Tibial nerve (tissue), 4 donors: Measurements from ENCODE around the gene FHDC1. TPM values are rescaled to one million over a fixed set of nuclear protein-coding genes. Genes with fewer than 3 reads are reported as not detected.

Source experiments
- DNase-seq, 2 donors: peaks; one replicate each; pipeline ENCODE4 v3.0.0-alpha.2; 2019; ENCODE audit warnings: low spot score in 2 of 2
- H3K27ac ChIP-seq, 4 donors: fragments of 200-600 bp; sonication (generic) in 3 of 4; one replicate each; pipeline ENCODE4 v1.5.1; 2017 to 2019; ENCODE audit warnings: mild to moderate bottlenecking in 1 of 4
- H3K27me3 ChIP-seq, 2 donors: fragments of 200-600 bp; sonication (generic) in 1 of 2; one replicate each; pipeline versions ENCODE4 v1.5.1 to v1.6.0; 2017 to 2019
- H3K36me3 ChIP-seq, 3 donors: fragments of 200-600 bp; sonication (generic); one replicate each; pipeline ENCODE4 v1.5.1; 2018 to 2019
- H3K4me1 ChIP-seq, 4 donors: fragments of 200-600 bp; sonication (generic) in 3 of 4; one replicate each; pipeline ENCODE4 v1.5.1; 2017 to 2019
- H3K4me3 ChIP-seq, 4 donors: fragments of 200-600 bp; sonication (generic) in 3 of 4; one replicate each; pipeline ENCODE4 v1.5.1; 2017 to 2019; ENCODE audit warnings: mild to moderate bottlenecking in 1 of 4, moderate library complexity in 1 of 4
- H3K9me3 ChIP-seq, 4 donors: fragments of 200-600 bp; sonication (generic) in 3 of 4; one replicate each; pipeline ENCODE4 v1.5.1; 2017 to 2019
- EP300 ChIP-seq, 2 donors: sonication (generic); formaldehyde crosslinking; IDR thresholded peaks; one replicate each; pipeline ENCODE4 v1.6.1; 2017; ENCODE audit warnings: antibody characterized with exemption in 2 of 2, mild to moderate bottlenecking in 1 of 2
- POLR2A ChIP-seq, 2 donors: fragments of 450-650 bp; IDR thresholded peaks; one replicate each; pipeline ENCODE4 v1.6.1; 2017; ENCODE audit warnings: antibody characterized with exemption in 2 of 2, mild to moderate bottlenecking in 2 of 2, moderate library complexity in 2 of 2
- whole genome bisulfite sequencing, 2 donors: methylation state at CpG; one replicate each; pipeline ENCODE4 v1.1.5; 2018; 5-methylcytosine and 5-hydroxymethylcytosine counted together
- total RNA-seq, 4 donors: library from RNA; depleted of rRNA; stranded (reverse); fragments of >200 nt; gene quantifications; one replicate each; pipeline ENCODE4 v1.1.0, GENCODE V29; 2016
- TF ChIP-seq, protein P1 (sequence below), 5 experiments: fragments of 200-600 bp in 3 of 5; fragments of 450-650 bp in 2 of 5; sonication (generic) in 3 of 5; IDR thresholded peaks; one replicate each; pipeline ENCODE4 v1.5.1; 2016 to 2019; ENCODE audit warnings: antibody characterized with exemption in 5 of 5, mild to moderate bottlenecking in 3 of 5, moderate library complexity in 2 of 5

FHDC1 gene
- total RNA-seq, 4 donors from 2014 or later = 2.2 to 7.9 (median 6.1) TPM

DNA sequence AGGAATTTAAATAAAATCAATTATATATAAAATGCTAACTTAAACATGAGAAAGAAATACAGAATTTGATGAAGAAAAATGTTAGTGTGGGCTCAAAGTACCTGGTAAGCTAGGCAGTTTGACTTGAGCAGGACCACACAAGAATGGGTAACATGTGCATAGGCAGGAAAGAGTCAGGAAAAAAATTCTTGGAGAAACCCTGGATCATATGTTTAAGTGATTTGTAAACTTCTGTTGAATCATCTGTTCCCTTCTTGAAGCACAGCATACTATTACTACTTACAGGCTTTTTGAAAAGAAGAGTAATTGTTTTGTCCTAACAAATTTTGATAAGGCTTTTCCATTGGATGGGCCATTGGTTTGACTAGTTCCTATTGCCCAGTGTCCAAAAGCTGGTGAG, 37.5 kb upstream of the FHDC1 start:
- Histone ChIP-seq H3K4me3 (no peak overlapping the region), H3K27ac (no peak overlapping the region), H3K36me3 (peaks cover 0 to 6% (median 0%) of the 10 kb centered on the region in 3 donors), H3K4me1 (no peaks in the 10 kb centered on the region), H3K27me3 (no peaks in the 10 kb centered on the region), H3K9me3 (no peaks in the 10 kb centered on the region)
- TF ChIP-seq, protein P1, sequence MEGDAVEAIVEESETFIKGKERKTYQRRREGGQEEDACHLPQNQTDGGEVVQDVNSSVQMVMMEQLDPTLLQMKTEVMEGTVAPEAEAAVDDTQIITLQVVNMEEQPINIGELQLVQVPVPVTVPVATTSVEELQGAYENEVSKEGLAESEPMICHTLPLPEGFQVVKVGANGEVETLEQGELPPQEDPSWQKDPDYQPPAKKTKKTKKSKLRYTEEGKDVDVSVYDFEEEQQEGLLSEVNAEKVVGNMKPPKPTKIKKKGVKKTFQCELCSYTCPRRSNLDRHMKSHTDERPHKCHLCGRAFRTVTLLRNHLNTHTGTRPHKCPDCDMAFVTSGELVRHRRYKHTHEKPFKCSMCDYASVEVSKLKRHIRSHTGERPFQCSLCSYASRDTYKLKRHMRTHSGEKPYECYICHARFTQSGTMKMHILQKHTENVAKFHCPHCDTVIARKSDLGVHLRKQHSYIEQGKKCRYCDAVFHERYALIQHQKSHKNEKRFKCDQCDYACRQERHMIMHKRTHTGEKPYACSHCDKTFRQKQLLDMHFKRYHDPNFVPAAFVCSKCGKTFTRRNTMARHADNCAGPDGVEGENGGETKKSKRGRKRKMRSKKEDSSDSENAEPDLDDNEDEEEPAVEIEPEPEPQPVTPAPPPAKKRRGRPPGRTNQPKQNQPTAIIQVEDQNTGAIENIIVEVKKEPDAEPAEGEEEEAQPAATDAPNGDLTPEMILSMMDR (IDR thresholded peaks at IDR 0.05) = no peak
- TF ChIP-seq POLR2A (IDR thresholded peaks at IDR 0.05) = no peak
- no peak for TF ChIP-seq EP300 (IDR thresholded peaks at IDR 0.05)
- DNase-seq = no peak

DNA sequence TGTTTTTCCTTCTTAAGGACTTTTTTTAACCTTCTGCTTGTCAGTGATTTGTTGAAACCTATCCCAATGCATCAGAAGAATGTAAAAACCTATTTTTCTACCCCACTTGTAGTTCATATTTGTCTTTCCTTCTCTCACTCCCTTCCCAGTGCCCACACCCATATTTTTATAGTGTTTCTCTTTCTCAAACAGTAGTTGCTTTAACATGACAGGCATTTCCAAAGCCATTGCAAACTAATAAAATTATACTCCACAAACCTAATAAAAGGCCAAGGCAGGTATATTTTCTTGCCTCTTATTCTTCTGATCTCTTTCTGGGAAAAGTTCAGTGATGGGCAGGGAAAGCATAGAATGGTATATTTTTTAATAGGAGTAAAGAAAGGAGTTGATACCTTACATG, 35.7 kb upstream of the FHDC1 start:
- H3K4me3 ChIP-seq = no peak overlapping the region
- H3K9me3 ChIP-seq = no peaks in the 10 kb centered on the region
- H3K27ac ChIP-seq = no peak overlapping the region
- H3K36me3 ChIP-seq = peaks cover 0 to 16% (median 0%) of the 10 kb centered on the region in 3 donors
- H3K4me1 ChIP-seq = no peaks in the 10 kb centered on the region
- DNase-seq = no peak
- TF ChIP-seq POLR2A (IDR thresholded peaks at IDR 0.05) = no peak
- TF ChIP-seq, protein P1 (IDR thresholded peaks at IDR 0.05) = no peak
- no peak for TF ChIP-seq EP300 (IDR thresholded peaks at IDR 0.05)
- H3K27me3 ChIP-seq = no peaks in the 10 kb centered on the region

DNA sequence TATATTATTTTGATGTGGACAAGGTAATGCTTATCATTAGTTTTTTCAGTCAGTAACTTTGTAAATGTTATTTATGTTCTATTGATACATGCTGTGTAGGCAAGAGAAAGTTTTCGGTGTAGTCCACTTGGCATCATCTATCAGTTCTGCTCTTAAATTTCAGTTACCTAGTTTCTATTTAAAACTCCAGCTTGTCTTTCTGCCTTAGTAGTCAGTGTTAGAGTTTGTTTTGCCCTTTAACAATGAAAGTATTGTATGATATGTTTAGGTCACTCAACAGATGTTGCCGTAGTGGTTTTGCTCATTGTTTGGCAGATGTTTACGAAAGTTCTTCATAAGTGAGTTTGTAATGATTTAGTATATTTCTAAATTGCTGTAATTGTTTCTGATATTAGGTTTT, 34.9 kb upstream of the FHDC1 start:
- Histone ChIP-seq H3K27me3 (no peaks in the 10 kb centered on the region), H3K9me3 (no peaks in the 10 kb centered on the region), H3K27ac (no peak overlapping the region), H3K36me3 (peaks cover 0 to 16% (median 0%) of the 10 kb centered on the region in 3 donors), H3K4me3 (no peak overlapping the region), H3K4me1 (no peaks in the 10 kb centered on the region)
- TF ChIP-seq, protein P1 (IDR thresholded peaks at IDR 0.05) = no peak
- TF ChIP-seq POLR2A (IDR thresholded peaks at IDR 0.05) (no peak), EP300 (IDR thresholded peaks at IDR 0.05) (no peak)
- 46 to 59% methylated on average over 3 of the region's 3 CpGs for WGBS, 2 donors
- DNase-seq = no peak

DNA sequence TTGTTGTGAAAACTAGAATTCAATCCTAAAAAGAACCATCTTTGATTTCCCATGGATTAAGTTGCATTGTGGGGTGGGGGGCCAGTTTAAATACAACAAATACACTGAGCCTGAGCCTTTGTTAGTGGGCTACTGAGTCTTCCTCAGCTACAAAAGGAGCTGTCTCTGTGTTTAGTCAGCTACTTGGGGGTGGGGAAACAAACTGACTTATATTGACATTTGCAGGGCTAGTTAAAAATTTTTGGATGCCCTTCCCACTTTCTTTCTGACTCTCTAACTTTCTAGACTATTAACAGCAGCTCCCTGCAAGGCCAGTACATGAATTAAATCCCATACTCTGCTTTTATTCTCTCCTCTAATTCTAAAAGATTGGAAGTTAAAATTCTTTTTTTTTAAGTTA, 32.5 kb upstream of the FHDC1 start:
- TF ChIP-seq, protein P1 (IDR thresholded peaks at IDR 0.05) = no peak
- TF ChIP-seq POLR2A (IDR thresholded peaks at IDR 0.05) = no peak
- no peak for TF ChIP-seq EP300 (IDR thresholded peaks at IDR 0.05)
- Histone ChIP-seq H3K36me3 (peaks cover 0 to 28% (median 0%) of the 10 kb centered on the region in 3 donors), H3K4me3 (no peak overlapping the region), H3K4me1 (no peaks in the 10 kb centered on the region), H3K27me3 (no peaks in the 10 kb centered on the region), H3K27ac (no peak overlapping the region), H3K9me3 (no peaks in the 10 kb centered on the region)
- DNase-seq = no peak

DNA sequence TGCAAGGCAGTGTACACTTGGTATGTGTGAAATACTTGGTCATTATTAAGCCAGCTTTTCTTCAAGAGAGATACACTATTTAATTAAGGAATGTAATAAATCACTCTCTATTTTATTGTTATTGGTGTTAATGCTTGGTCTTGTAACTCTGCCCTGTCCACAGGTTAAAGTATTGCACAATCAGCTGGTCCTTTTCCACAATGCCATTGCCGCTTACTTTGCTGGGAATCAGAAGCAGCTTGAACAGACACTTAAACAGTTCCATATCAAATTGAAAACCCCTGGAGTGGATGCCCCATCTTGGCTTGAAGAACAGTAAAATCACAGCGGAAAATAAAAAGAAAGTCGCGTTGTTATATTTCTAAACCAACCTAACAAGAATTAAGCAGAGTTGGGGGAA, 26.2 kb upstream of the FHDC1 start:
- DNase-seq = no peak
- no peaks in the 10 kb centered on the region for H3K9me3 ChIP-seq
- H3K4me1 ChIP-seq = no peaks in the 10 kb centered on the region
- peaks cover 0 to 25% (median 0%) of the 10 kb centered on the region in 3 donors for H3K36me3 ChIP-seq
- TF ChIP-seq EP300 (IDR thresholded peaks at IDR 0.05) = no peak
- TF ChIP-seq, protein P1 (IDR thresholded peaks at IDR 0.05) = no peak
- TF ChIP-seq POLR2A (IDR thresholded peaks at IDR 0.05) = no peak
- no peak overlapping the region for H3K27ac ChIP-seq
- H3K27me3 ChIP-seq = no peaks in the 10 kb centered on the region
- no peak overlapping the region for H3K4me3 ChIP-seq
- WGBS, 2 donors = 83 to 90% methylated on average over 4 of the region's 4 CpGs
